HCT116 (cell line): ENCODE measurements around the gene DEF6. TPM values are rescaled to one million over a fixed set of nuclear protein-coding genes. Genes with fewer than 3 reads are reported as not detected.
"Not testable (repeated sequence)": the region's sequence is repeated elsewhere in the genome, so short reads cannot be mapped to it uniquely, and the experiment has no call there.

ENCODE experiments used
- ATAC-seq: fragments of 200-7000 bp; cut with Tn5 transposase; 2 replicates; pipeline ENCODE4 v1.9.1; 2020; ENCODE audit warnings: mild to moderate bottlenecking, moderate library complexity
- BruUV-seq: library from RNA; stranded (reverse); fragments of 400-500 nt; replicated peaks from 2 replicates; lab custom pipeline; 2021; lab: Mats Ljungman, UMichigan
- CTCF ChIA-PET: fragments of 300-600 bp; sonication (Branson Sonifier 250); formaldehyde crosslinking; loops from one replicate; lab custom pipeline; 2021; ENCODE audit warnings: antibody characterized with exemption; lab: Charles Lee
- POLR2A ChIA-PET: fragments of 300-600, 350-600 bp; sonication (Branson Sonifier 250); formaldehyde crosslinking; loops from one replicate; lab custom pipeline; 2021; ENCODE audit warnings: antibody characterized with exemption; lab: Charles Lee
- RAD21 ChIA-PET, 2 experiments: fragments of 300-600 bp; sonication (Branson Sonifier 250); formaldehyde crosslinking; loops; one replicate each; lab custom pipeline; 2023; ENCODE audit warnings: low total read pairs in 2 of 2; ENCODE audit not compliant: uncharacterized antibody in 2 of 2, unreplicated experiment in 2 of 2, low non-redundant PET in 1 of 2; lab: Charles Lee
- DNase-seq: peaks from one replicate; pipeline ENCODE4 v3.0.0-alpha.2; 2010; ENCODE audit warnings: low read depth, low spot score
- H2AFZ ChIP-seq: fragments of 200-600 bp; shearing (Covaris generic), sonication (generic); 2 replicates; pipeline ENCODE4 v1.6.1; 2017; ENCODE audit warnings: low read depth, mixed run types, mixed read lengths, antibody characterized with exemption, low read length; ENCODE audit not compliant: poor library complexity, severe bottlenecking
- H3K27ac ChIP-seq: 2 replicates; pipeline ENCODE4 v1.5.1; 2012; ENCODE audit warnings: low read depth, low read length
- H3K27me3 ChIP-seq: fragments of 200-600 bp; sonication (generic); 2 replicates; pipeline ENCODE4 v1.6.1; 2016; ENCODE audit warnings: mixed run types, low read length, mixed read lengths; ENCODE audit not compliant: insufficient read depth
- H3K36me3 ChIP-seq, 2 experiments: fragments of 200-500 bp in 1 of 2; fragments of 200-600 bp in 1 of 2; sonication (Bioruptor generic) in 1 of 2; sonication (generic) in 1 of 2; 2 replicates each; pipeline versions ENCODE4 v1.5.1 to v1.6.1; 2014 to 2016; ENCODE audit warnings: low read length in 2 of 2, inconsistent platforms in 1 of 2, mixed read lengths in 1 of 2, mixed run types in 1 of 2; ENCODE audit not compliant: insufficient read depth in 2 of 2, control insufficient read depth in 1 of 2
- H3K4me1 ChIP-seq, 2 experiments: fragments of 200-600 bp in 1 of 2; sonication (generic) in 1 of 2; 2 replicates each; pipeline versions ENCODE4 v1.5.1 to v1.6.1; 2012 to 2017; ENCODE audit warnings: low read length in 2 of 2, inconsistent platforms in 1 of 2, mild to moderate bottlenecking in 1 of 2, mixed read lengths in 1 of 2, mixed run types in 1 of 2, moderate library complexity in 1 of 2; ENCODE audit not compliant: insufficient read depth in 2 of 2, control insufficient read depth in 1 of 2
- H3K4me2 ChIP-seq: fragments of 200-600 bp; sonication (generic); 2 replicates; pipeline ENCODE4 v1.6.1; 2017; ENCODE audit warnings: mixed run types, low read length, mixed read lengths
- H3K4me3 ChIP-seq, 2 experiments: fragments of 200-600 bp in 1 of 2; sonication (generic) in 1 of 2; replicated peaks in 1 of 2; 2 replicates each; pipeline ENCODE4 v1.5.1; 2011 to 2016; ENCODE audit warnings: low read length in 2 of 2, control low read depth in 1 of 2, low read depth in 1 of 2, mild to moderate bottlenecking in 1 of 2, mixed read lengths in 1 of 2, mixed run types in 1 of 2
- H3K79me2 ChIP-seq: fragments of 200-600 bp; sonication (generic); 2 replicates; pipeline ENCODE4 v1.6.1; 2017; ENCODE audit warnings: mild to moderate bottlenecking, mixed run types, low read length, moderate library complexity, mixed read lengths; ENCODE audit not compliant: insufficient read depth
- H3K9ac ChIP-seq: fragments of 200-600 bp; sonication (generic); 2 replicates; pipeline ENCODE4 v1.6.1; 2016; ENCODE audit warnings: low read length, mixed read lengths
- H3K9me2 ChIP-seq: fragments of 200-600 bp; sonication (generic), shearing (Covaris generic); 2 replicates; pipeline ENCODE4 v1.6.1; 2017; ENCODE audit warnings: mixed run types, mild to moderate bottlenecking, moderate library complexity; ENCODE audit not compliant: insufficient read depth
- H3K9me3 ChIP-seq, 2 experiments: fragments of 200-500 bp in 1 of 2; fragments of 200-600 bp in 1 of 2; sonication (Bioruptor generic) in 1 of 2; sonication (generic) in 1 of 2; 2 replicates each; pipeline ENCODE4 v1.6.1; 2014 to 2017; ENCODE audit warnings: low read length in 2 of 2, mixed read lengths in 2 of 2, inconsistent platforms in 1 of 2, low read depth in 1 of 2, mild to moderate bottlenecking in 1 of 2, mixed run types in 1 of 2, moderate library complexity in 1 of 2; ENCODE audit not compliant: control insufficient read depth in 1 of 2, insufficient read depth in 1 of 2
- H4K20me1 ChIP-seq: fragments of 200-600 bp; sonication (generic), shearing (Covaris generic); 2 replicates; pipeline ENCODE4 v1.6.1; 2017; ENCODE audit warnings: mixed run types, mild to moderate bottlenecking, moderate library complexity; ENCODE audit not compliant: insufficient read depth
- CBX3 ChIP-seq: IDR thresholded peaks from 2 replicates; pipeline ENCODE4 v1.6.1; 2012; ENCODE audit warnings: low read depth
- SRF ChIP-seq: IDR thresholded peaks from 2 replicates; pipeline ENCODE4 v1.6.1; 2012; ENCODE audit warnings: low read depth
- intact Hi-C: fragments of 100-400 bp; cut with micrococcal nuclease; formaldehyde crosslinking; loops from 2 replicates; pipeline ENCODE4 v1.10.0; 2022
- total RNA-seq: library from RNA; stranded (reverse); gene quantifications from one replicate; pipeline ENCODE4 v1.2.1, GENCODE V29; 2021; ENCODE audit not compliant: unreplicated experiment

Gene DEF6
- total RNA-seq, 1 experiment from 2014 or later, result 40.4 TPM

DNA sequence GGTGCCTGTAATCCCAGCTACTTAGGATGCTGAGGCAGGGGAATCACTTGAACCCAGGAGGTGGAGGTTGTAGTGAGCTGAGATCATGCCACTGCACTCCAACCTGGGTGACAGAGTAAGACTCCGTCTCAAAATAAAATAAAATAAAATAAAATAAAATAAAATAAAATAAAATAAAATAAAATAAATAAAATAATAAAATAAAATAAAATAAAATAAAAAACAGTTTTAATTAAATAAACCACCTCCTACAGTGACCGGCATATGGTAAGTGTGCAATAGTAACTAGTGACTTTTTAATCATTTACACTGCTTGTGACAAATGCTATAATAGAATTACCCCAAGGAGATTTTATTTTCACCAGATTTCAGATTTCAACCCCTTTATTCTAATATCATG lies 10.9 kb downstream of the DEF6 start:
- DNase-seq, H3K4me2 ChIP-seq, BruUV-seq, H3K36me3 ChIP-seq, CTCF ChIA-PET, H4K20me1 ChIP-seq, H3K27ac ChIP-seq, H3K4me3 ChIP-seq, H3K9me3 ChIP-seq, intact Hi-C loops, POLR2A ChIA-PET, H3K9ac ChIP-seq, ATAC-seq, RAD21 ChIA-PET, H2AFZ ChIP-seq, H3K9me2 ChIP-seq, H3K4me1 ChIP-seq, H3K79me2 ChIP-seq, H3K27me3 ChIP-seq: not testable (repeated sequence)

DNA sequence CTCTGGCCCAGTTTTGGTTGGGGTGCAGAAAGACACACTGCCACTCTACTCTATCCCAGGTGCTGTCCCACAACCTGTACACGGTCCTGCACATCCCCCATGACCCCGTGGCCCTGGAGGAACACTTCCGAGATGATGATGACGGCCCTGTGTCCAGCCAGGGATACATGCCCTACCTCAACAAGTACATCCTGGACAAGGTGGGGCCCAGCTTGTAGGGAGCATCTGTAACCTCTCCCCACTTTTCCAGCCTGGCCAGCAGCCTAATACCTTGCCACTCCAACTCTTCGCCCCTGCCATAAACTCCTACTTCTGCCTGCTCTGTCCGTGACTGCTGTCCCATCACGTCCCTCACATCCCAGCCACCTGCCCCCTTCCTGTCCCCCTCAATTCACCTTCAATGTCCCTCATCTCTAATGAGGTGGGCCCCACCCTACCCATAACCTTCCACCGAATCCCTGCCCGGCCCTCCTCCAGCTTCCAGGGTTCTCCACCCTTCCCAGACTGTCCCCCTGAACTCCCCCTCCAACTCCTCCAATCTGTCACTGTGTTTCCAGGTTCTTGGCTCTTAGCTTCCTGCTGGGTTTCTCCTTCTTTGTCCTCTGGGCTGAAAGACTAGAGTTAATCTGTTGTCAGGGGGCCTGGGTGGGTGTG lies 12.1 kb downstream of the DEF6 start:
- DNase-seq (no peak), ATAC-seq (no peak)
- no peak overlapping the region for H2AFZ ChIP-seq
- no TSS peak for BruUV-seq
- H3K4me3 ChIP-seq, result no peak overlapping the region
- H4K20me1 ChIP-seq, result no peaks in the 10 kb centered on the region
- H3K27me3 ChIP-seq, result no peaks in the 10 kb centered on the region
- H3K9me3 ChIP-seq, result no peaks in the 10 kb centered on the region
- no peaks in the 10 kb centered on the region for H3K4me1 ChIP-seq
- no peaks in the 10 kb centered on the region for H3K9me2 ChIP-seq
- CTCF ChIA-PET, result no interaction called here
- no peak overlapping the region for H3K27ac ChIP-seq
- TF ChIP-seq CBX3 (no peak), SRF (no peak)
- H3K36me3 ChIP-seq, result no peaks in the 10 kb centered on the region
- no peak overlapping the region for H3K9ac ChIP-seq
- H3K4me2 ChIP-seq, result no peak overlapping the region
- intact Hi-C loops, result no loop called here
- H3K79me2 ChIP-seq, result no peaks in the 10 kb centered on the region
- RAD21 ChIA-PET, result no interaction called here
- POLR2A ChIA-PET, result no interaction called here
